H1 (cell line): ENCODE measurements around the gene NSUN6. TPM values are rescaled to one million over a fixed set of nuclear protein-coding genes. Genes with fewer than 3 reads are reported as not detected.

Source experiments
- polyA plus RNA-seq, 7 experiments: library from polyadenylated mRNA; depleted of rRNA in 3 of 7; stranded (reverse) in 5 of 7; unstranded in 2 of 7; fragments of >200 nt in 5 of 7; fragments of 200-250 nt in 2 of 7; gene quantifications; 1 replicate in 5 of 7; 2 replicates in 1 of 7; 4 replicates in 1 of 7; pipeline versions ENCODE4 v1.2.1 to v1.2.3, GENCODE V29; 2011 to 2013; ENCODE audit warnings: missing spikeins in 2 of 7, mixed read lengths in 2 of 7
- total RNA-seq: library from RNA; stranded (reverse); fragmentation: NEBNext Ultra II Directional; extraction: Animal tissue kit (Norgen Biotek cat#: 25700); gene quantifications from 2 replicates; pipeline ENCODE4 v1.2.1, GENCODE V29; 2021
- TF ChIP-seq, protein P1 (sequence below): IDR thresholded peaks from 2 replicates; pipeline ENCODE4 v1.6.1; 2012; ENCODE audit warnings: low read length, inconsistent platforms

NSUN6 gene
- total and polyA plus RNA-seq, 2 of the 8 experiments (the other 6 are each of a cell fraction or from before 2014, with no cell fraction given), result 5.9 to 14.4 TPM

DNA sequence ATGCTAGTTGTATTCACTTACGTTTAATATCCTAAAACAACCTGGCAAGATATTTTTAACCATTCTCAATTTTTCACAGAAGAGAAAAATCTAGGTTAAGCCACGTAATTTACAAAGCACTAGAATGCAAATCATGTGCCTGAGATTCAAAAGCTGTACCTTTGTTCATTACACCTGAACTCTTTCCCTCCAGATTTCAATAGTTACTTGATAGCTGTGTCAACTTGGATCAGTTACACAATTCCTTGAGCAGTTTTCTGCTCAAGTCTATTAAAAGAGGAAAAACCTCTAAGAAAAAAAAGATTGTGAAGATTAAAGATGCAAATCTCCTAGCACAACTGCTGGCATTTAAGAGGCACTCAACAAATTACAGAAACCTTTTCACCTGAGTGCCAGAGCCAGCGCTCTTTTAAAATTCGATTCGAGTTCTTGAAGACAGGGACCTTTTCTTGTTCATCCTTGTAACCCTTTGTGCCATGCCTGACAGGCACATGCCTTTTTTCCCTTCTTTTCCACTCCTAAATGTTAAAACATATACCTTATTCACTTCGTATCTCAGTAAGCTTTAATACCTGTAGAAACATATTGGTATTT lies 886 bp downstream of the NSUN6 start (continued):
- TF ChIP-seq, protein P1, sequence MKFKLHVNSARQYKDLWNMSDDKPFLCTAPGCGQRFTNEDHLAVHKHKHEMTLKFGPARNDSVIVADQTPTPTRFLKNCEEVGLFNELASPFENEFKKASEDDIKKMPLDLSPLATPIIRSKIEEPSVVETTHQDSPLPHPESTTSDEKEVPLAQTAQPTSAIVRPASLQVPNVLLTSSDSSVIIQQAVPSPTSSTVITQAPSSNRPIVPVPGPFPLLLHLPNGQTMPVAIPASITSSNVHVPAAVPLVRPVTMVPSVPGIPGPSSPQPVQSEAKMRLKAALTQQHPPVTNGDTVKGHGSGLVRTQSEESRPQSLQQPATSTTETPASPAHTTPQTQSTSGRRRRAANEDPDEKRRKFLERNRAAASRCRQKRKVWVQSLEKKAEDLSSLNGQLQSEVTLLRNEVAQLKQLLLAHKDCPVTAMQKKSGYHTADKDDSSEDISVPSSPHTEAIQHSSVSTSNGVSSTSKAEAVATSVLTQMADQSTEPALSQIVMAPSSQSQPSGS, result no peak
